NCI-H2196 (cell line): ENCODE results near the gene GTSE1.
"Not testable (repeated sequence)": the region's sequence is repeated elsewhere in the genome, so short reads cannot be mapped to it uniquely, and the experiment has no call there.

ENCODE experiments used
- DNase-seq: peaks from one replicate; lab custom pipeline; 2025; ENCODE audit not compliant: unreplicated experiment; lab: John Stamatoyannopoulos, UW

Gene GTSE1

GRCh38 chr22:46292173-46292572, 4.5 kb upstream of the GTSE1 start:
- no peak for DNase-seq

DNA sequence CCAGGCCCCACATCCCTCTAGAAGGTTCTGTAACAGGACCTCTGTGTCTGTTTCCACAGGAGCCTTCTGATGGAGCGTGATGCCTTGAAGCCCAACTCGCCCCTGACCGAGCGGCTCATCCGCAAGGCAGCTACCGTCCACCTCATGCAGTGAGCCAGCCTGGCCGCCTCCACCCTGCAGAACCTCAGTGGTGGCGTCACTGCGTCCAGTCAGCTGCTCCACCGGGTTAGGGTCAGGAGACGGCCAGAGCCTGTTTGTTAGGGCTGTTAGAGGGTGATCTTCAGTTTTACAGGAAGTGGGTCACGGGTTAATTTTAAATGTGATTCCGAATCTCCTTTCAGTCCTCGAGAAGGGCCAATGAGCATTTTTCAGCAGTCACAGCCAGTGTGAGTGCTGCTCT, 3.9 kb upstream of the GTSE1 start:
- DNase-seq = no peak

DNA sequence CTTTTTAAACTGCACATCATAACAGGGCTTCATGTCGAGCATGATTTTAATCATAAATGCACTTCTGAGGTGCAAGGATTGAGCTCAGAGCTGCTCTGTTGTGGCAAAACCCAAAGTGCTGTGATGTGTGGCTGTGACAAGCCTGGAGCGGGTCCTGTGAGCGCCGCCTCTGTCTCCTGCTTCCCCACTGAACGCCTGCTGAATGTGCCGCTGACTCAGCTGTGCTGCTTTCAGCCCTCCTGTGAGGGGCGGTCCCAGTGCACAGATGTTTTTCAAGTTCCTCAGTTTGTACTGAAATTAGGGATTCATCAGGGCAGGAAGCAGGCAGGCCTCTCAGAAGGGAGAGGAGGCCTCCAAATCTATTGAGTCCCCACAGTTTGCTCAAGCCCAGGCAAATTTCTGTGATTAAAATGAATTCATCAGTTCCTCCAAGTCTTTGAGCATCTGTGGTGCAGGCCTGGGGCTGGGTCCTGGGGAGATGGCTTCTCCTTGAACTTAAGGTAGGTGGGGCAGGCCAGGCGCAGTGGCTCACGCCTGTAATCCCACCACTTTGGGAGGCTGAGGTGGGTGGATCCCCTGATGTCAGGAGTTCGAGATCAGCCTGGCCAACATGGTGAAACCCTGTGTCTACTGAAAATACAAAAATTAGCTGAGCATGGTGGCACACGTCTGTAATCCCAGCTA, 3.0 kb upstream of the GTSE1 start:
- DNase-seq = no peak

- no peak for DNase-seq
Measured at GRCh38 chr22:46294784-46295183, 1.9 kb upstream of the GTSE1 start.

DNA sequence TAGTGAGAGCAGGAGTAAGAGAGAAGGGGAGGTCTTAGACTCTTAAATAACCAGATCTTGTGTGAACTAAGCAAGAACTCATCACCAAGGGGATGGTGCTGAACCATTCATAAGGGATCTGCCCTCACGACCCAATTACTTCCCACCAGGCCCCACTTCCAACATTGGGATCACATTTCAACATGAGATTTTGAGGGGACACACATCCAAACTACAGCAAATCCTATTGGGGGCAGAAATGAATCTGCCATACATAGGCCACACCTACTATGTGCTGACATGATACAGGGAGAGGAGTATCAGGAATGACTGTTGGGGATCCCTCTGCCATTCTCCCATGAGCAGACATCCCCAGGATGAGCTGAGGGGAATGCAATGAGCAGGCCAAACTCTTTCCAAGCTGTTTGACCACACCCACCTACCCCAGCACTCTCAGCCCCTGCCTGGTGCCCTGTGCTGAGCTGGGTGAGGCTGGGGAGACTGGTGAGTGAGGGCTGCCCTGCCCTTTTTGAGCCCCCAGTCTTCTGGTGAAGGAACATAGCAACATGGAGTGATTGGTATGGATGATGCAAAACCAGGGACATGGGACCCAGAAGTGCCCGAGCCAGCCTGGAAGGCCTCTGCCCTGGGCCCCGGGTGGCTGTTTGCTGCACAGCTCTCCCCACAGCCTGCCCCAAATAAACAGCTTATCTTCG, 1.2 kb upstream of the GTSE1 start:
- DNase-seq = no peak

DNA sequence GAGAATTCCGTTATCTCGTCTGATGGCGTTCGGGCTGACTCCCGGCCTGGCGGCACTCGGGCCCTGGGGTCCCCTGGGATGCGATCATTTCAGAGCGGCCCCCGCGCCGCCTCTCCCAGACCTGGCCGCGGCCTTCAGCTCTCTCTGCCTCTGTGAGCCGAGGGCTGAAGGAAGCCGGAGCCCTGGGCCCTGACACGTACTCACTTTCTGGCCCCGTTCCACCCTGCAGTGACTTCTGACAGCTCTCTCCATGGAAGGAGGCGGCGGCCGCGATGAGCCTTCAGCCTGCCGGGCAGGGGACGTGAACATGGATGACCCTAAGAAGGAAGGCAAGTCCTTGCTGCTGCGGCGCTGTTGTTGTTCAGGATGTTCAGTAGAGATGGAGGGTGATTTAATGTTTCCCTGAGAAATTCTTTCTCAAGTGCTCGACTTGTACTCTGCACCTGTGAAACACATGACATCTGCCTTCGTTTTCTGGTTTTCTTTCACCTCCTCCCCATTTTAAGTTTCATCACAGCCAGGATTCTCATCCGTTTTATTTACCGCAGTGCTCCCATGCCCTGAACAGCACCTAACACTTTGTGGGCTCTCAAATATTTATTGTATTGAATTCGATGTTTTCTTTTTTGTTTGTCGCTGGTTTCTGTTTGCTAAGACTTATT, 612 bp downstream of the GTSE1 start:
- no peak for DNase-seq

DNA sequence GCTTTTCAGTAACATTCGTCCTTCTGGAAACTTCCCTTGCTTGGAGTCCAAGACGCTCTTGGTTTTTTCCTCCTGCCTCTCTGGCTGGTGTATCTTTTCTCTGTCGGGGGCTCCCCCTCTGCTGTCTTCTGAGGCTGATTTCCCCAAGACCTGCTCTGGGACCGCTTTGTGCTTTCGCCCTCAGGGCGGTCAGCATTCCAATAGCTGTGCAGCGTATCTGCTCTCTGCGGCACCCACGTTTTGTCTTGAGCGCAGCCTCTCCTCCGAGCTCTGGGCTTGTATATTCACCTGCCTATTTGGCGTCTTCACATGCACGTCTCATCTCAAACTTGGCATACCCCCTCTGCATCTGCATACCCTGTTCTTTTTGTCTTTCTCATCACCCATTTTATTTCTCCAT, 2.4 kb downstream of the GTSE1 start:
- DNase-seq = no peak

DNA sequence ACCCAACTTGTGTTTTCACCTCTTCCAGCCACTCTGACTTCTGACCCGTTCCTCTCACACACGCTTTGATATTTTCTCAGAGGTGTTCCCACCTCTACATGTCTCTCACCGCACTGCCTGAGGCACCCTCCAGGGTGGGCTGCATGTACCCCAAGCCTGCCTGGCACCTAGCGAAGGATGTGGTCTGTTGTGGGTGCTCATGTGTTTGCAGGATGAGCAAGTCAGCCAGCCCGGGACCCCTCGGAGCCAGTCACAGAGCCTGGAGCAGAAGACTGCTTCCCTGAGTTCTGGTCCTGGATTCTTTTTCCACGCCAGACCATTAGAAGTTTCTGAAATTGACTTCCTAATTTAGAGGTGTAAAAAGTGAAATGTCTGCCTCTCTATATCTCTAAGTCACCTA, 3.8 kb downstream of the GTSE1 start:
- no peak for DNase-seq

DNA sequence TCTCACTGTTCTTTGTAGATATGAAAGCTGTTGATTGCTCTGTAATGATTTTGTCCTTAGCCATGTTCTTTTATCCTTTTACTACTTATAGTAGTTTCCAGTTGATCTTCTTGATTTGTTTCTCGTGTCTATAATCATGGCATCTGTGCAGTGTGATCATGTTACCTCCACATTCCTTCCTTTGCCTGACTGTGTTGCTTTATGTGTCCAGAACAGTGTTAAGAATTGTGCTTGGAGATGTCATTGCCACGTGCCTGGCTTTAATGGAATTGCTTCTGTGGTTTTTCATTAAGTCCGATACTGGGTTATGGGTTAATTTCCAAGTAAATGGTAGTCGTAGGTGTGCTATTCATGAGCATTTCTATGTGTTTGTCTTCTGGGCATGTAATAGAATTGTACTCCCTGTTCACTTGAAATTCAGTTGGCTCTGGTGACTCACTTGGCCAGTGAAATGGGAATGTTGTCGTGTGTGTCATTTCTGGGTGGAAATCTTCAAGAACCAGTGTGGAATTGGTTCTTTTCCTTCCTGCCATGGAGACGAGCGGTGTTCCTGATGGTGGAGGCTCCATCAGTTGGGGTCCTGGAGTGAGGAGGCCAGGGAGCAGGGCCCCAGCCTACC, 6.8 kb downstream of the GTSE1 start:
- DNase-seq = no peak

DNA sequence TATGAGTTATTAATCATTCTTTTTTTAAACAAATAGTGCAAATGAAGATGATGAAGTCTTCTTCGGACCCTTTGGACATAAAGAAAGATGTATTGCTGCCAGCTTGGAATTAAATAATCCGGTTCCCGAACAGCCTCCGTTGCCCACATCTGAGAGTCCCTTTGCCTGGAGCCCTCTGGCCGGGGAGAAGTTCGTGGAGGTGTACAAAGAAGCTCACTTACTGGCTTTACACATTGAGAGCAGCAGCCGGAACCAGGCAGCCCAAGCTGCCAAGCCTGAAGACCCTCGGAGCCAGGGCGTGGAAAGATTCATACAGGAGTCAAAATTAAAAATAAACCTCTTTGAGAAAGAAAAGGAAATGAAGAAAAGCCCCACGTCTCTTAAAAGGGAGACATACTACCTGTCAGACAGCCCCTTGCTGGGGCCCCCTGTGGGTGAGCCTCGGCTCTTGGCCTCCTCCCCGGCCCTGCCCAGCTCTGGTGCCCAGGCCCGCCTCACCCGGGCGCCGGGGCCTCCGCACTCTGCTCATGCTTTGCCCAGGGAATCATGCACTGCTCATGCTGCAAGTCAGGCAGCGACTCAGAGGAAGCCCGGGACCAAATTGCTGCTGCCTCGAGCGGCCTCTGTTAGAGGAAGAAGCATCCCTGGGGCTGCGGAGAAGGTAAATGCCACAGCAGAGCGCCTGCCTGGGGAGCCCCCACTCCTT, 11.8 kb downstream of the GTSE1 start:
- no peak for DNase-seq

DNA sequence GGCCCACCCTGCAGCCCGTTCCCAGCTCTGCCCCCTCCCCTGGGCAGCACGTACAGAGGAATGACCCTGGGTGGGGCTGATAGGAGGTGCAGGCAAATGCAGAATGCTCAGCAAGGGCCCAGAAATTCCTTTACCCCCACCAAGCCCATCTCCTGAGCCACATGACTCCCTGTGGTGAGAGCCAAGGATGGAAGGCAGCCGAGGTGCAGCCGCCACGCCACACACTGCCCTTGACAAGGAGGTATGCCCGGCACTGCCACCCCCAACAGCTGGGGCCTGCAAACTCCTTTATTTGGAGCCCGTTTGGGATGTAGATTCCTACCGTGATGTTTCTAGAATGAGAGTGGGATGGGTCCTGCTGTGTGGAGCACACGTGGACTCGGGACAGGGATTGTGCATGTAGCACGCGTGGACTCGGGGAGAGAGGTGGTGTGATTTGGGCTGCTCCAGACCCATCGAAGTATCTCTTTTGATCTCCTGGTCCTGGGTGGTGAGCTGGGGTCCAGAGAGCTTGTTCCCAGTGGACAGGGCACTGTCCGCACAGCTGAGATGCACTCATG, 12.9 kb downstream of the GTSE1 start:
- DNase-seq = no peak

- DNase-seq = no peak
Measured at GRCh38 chr22:46312056-46312455, 15.4 kb downstream of the GTSE1 start.

DNA sequence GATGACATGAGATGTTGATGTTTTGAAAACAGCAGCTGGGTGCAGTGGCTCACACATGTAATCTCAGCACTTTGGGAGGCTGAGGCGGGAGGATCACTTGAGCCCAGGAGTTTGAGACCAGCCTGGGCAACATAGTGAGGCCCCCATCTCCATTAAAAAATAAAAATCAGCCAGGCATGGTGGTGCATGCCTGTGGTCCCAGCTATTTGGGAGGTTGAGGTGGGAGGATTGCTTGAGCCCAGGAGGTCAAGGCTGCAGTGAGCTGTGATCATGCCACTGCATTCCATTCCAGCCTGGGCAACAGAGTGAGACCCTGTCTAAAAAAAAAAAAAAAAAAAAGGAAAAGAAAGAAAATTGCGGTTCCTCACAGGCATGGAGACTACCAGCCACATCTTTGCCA, 16.2 kb downstream of the GTSE1 start:
- not testable (repeated sequence) for DNase-seq

DNA sequence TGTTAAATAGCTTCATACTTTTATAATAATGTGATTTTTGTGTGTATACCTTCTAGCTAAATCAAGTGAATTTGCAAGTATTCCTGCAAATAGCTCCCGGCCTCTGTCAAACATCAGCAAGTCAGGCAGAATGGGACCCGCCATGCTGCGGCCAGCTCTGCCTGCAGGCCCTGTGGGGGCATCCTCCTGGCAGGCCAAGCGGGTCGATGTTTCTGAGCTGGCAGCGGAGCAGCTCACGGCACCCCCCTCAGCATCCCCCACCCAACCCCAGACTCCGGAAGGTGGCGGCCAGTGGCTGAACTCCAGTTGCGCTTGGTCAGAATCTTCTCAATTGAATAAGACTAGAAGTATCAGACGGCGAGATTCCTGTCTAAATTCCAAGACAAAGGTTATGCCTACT, 19.3 kb downstream of the GTSE1 start:
- DNase-seq = no peak

GRCh38 chr22:46317646-46318045, 21.0 kb downstream of the GTSE1 start:
- no peak for DNase-seq

GRCh38 chr22:46318576-46318975, 21.9 kb downstream of the GTSE1 start:
- no peak for DNase-seq

DNA sequence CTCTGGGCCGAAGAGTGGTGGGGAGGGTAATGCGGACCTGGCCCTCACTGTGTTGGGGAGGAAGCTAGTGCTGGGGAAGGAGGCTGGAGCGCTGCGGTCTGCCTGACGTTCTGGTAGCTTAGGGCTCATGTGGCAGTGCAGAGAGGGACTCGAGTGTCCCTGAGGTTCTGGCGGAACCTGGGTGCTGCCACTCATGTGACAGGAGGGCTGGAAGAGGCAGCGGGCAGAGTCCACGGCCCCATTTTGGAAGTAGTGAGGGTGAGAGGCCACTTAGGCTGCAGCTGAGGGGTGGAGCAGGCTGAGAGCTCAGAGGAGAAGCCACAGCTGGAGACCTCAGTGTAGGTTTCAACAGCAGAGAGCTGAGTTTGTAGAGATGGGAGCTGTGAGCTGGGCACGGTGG, 22.6 kb downstream of the GTSE1 start:
- no peak for DNase-seq

- no peak for DNase-seq
Measured at GRCh38 chr22:46320166-46320710, 23.6 kb downstream of the GTSE1 start.

GRCh38 chr22:46320716-46321386, 24.2 kb downstream of the GTSE1 start:
- DNase-seq = no peak

DNA sequence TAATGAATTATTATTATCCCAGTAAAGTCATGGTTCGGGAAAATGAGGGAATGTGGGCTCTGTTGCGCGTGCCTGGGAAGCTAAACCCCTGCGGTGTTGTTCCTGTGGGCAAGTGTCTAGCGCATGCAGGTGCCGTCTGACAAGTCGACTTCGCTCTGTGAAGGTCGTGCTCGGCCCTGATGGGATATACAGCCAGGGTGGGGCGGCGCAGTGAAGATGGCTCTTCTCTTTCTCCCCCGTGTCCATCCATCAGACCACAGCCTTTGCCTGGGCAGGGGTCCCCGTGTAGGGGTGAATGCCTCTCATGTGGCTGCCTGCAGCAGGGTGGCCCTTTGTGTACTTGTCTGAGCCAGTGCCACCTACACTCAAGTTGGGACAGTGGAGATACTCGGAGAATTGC, 26.0 kb downstream of the GTSE1 start:
- no peak for DNase-seq
